ENCODE measurements around the gene ATP6V0D1.

ATP6V0D1 gene

DNA sequence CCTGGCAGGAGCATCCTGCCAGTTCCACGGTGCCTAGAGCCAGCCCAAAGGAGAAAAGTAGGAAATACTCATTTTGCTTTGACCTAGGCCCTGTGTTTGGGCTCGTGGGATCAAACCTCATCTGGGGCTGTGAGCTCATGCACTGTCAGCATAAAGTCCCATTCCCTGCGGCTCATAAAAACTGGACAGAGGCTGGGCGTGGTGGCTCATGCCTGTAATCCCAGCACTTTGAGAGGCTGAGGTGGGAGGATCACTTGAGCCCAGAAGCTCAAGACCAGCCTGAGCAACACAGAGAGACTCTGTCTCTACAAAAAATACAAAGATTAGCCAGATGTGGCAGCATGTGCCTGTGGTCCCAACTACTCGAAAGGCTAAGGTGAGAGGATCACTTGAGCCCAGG is 17.9 kb downstream of the ATP6V0D1 start:
- FAIRE-seq (no peak), DNase-seq (ENCODE audit: low spot score) (no peak)

DNA sequence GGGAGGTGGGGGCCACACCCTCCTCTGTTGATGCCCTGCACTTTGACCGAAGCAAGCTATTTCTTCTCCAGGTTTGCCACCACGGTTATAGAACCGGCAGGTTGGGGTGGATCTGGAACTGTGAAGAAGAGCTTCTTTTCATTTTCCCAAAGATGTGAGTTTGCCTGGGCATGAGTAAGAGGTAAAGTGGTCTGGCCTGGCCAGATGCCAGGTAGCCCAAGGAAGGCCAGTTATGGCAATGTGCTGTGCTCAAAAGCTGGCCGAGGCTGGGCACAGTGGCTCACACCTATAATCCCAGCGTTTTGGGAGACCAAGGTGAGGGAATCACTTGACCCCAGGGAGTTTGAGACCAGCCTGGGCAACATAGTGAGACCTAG is 18.7 kb downstream of the ATP6V0D1 start:
- DNase-seq (ENCODE audit: low spot score): no peak
- no peak for FAIRE-seq

DNA sequence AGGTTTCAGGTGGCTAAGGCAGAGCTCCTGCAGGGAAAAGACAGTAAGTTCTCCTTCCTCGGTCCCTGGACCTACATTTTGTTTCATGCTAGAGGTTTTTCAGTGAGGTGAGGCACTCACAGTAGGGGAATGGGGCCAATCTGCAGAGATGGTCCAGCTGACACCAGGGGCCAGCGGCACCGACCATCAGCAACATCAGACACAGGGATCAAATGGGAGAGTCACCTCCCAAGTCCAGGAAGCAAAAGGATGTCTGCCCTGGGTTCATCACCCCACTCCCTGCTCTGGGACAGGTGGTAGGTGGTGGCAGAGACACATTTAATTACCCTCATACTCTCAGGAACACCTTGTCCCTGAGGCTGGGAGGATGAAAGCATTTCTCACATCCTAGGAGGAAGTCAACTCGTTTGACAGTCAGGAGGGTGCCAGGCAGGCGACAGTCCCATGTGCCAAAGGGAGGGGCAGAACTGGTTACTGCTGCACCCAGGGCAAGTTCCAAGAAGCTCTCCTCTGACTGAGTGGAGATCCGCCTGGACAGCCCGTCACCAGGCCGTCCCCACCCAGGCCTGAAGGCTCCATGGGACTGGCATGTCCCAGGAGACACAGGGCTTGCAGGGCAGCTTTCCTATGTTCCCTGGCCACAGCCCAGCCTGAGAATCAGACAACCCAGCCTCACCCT is 19.2 kb downstream of the ATP6V0D1 start:
- DNase-seq (ENCODE audit: low spot score) (no peak), FAIRE-seq (no peak)

DNA sequence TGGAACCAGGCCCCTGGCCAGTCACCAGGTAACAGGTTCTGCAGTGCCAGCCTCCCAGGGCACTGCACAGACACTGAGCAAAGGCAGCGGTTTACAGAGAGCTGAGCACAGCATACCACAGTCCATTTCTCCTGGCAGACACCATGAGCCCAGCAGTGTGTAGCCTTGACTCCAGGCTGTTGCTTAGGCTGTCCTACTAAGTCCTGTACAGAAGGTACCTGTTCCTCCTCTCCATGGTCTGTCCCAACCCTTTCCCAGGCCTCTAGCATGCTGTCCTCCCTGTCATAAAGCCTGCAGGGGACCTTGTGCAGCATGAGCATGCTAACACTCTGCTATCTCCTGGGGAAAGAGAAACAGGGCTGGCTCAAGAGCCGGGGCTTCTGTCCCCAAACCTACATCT is 20.0 kb downstream of the ATP6V0D1 start:
- DNase-seq (ENCODE audit: low spot score) (no peak), FAIRE-seq (no peak)

DNA sequence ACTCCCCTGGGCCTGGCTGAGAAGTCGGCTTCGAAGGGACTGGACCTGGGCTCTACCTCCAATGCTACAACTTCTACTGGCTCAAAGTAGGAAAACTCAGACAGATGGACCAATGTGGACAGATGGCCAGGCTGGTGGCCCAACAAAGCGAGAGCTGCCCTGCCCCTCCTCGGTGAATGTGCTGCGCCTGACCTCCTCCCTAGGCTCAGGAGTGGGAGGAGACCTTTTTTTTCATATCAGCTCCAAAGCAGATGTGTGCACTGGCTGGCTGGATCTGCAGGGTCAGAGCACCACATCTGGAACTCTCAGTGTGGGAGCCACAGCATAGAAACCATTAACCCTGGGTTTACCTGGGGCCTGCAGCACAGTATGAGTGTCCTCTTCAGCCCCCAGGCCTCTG is 20.8 kb downstream of the ATP6V0D1 start:
- no peak for FAIRE-seq
- no peak for DNase-seq (ENCODE audit: low spot score)

DNA sequence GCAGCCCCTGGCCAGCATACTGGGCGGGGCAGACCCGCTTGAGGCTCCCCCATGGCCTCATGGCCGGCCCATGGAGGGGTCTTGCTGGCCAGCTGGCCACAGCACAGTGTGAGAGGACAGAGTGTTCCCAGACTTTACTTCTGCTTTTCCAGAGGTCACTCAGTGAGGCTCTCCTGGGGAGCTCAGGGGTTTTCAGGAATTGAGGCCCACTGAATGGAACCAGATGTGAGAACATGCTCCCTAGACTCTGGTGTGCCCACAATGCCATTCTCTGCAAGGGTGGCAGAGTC is 21.2 kb downstream of the ATP6V0D1 start:
- FAIRE-seq: no peak

DNA sequence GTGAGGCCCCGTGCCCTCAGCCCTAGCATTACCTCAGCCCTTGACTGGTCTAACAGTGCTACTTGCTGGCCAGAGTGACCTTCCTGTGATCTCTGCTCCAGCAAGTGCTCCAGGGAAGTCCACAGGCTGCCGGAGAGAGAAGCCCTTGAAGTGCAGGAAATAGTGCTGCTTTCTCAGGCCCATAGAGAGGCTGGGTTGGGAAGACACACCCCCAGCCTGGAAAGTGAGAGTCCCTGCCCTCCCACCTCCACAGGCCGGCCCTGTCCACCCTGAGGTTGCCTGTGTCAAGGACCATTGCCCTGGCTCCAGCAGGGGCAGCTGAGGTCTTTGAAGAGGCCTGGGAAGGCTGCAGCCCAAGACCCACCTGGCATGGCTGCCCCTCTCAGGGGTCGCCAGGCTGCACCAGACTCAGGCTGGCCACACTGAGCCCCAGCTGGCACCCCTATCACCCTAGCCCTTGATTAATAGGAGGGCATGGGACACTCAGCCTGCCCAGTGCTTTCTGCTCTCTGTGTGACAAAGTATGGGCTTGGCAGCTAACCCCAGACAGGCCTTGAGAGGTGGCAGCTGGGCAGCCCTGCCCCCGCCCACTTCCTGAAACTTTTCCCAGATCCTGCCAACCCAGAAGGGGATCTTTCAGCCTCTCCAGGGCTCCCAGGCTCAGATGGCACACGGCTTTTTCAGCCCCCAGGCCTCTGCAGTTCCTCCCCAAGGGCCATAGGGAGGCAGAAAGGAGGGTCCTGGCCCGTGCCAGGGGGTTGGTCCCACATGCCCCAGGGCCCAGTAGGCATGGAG is 21.7 kb downstream of the ATP6V0D1 start:
- no peak for FAIRE-seq
- DNase-seq (ENCODE audit: low spot score): no peak

More for the DNA sequence above, 21.2 kb downstream of the ATP6V0D1 start:
- DNase-seq (ENCODE audit: low spot score): no peak

DNA sequence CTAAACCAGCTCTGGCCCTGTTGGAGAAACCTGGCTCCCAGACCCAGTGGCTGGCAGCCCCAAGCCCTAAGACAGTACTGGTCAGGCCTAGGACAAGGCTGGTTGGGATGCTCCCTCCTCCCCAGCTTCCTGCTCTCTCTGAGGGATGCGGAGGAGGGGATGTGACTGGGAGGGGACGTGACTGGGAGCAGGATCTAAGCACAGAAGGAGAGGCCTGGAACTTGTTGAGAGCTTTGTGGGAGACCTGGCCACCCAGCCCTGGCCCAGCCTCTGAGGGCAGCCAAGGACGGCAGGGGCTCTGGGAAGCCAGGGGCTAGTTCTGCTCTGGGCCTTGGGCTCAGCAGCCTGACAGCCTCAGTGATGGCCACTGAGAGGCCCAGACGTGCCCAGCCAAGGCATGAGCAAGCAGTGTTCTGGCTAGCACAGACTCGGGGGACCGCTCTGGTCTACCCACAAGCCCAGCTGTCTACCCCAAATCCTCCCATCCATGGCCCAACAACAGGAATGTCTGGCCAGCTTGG is 22.8 kb downstream of the ATP6V0D1 start:
- no peak for DNase-seq (ENCODE audit: low spot score)
- FAIRE-seq: no peak

DNA sequence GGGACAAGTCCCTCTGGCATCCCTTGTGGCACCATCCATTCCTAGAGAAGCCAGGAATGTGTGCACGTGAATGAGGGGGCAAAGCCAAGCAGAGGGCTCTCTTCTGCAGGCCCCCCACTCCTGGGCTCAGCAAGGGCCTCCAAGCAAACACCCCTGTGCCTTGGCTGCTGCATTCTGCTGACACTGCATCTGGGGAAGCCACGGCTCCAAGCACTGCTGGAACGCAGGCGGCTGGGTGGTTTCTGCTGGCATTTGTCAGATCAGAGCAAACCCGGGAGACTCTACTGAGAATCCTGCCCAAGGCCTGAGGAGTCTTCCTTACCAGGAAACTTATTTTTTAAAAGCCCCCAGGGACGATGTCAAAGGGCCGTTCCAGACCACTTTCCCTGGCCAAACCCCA is 23.3 kb downstream of the ATP6V0D1 start:
- no peak for DNase-seq (ENCODE audit: low spot score)
- FAIRE-seq: no peak

DNA sequence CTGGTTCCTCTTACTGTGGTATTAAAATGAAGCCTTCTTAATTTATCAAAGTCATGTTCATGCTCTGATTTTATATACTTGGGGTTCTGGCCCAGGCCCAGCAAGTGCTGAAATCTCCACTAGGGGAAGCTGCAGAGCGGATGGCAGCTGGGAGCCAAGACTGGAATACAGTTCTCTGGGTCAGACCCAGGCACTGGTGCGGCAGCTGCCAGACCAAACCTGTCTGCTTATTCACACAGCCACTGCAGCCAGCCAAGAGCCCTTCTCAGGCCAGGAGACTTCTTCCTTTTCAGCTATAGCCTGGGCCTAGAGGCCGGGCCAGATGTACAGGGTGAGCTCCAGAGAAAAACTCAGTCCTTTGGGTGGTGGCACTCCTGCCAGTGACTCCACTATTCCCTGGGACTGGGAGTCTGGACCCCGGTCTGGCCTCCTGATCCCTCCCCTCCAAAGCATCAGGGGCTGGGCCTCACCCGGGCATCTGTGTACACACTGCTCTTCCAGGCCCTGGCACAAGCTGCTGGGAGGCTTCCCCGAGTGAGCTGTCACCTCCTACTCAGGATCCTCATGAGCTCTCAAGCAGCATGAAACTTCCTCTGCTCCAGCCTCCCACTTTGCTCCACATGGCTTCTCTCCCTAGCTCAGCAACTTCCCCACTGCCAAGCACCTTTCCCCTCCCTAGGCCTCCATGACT is 24.4 kb downstream of the ATP6V0D1 start:
- DNase-seq (ENCODE audit: low spot score): no peak
- FAIRE-seq: no peak

DNA sequence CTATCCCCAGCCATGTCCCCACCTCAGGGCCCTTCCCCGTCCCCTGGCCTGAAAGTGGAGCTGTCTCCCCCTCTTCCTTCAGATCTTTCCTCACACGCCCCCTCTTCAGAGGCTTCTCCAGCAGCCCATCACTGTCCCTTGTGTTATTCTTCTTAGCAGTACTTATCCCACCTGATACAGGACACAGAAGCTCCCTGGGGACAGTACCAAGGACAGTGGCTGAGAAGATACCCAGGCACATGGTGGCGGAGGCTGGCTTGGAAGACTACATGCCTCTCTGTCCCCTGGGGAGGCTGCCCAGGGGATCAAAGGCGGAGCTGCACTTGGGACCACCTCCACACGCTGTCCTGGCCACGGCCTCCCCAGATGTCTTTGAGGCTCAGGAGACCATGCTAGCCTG is 26.1 kb downstream of the ATP6V0D1 start:
- DNase-seq (ENCODE audit: low spot score) (no peak), FAIRE-seq (no peak)

DNA sequence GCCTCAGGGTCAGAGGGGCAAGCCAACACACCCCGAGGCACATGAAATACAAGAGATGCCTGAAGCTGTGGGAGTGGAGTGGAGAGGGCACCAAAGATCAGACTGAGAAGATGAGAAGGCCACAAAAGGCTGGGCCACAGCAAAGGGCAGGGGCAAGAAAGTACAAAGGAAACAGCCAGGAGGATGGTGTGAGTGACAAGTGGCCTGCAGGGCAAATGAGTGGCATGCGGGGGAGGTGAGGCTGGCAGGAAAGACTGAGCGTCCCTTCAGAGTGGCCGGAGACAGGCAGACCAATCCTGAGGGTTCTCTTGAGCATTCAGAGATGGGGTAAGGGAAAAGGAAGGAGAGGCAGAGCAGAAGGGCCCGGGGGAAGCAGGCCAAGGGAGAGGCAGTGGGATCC is 26.9 kb downstream of the ATP6V0D1 start:
- FAIRE-seq: no peak
- no peak for DNase-seq (ENCODE audit: low spot score)

DNA sequence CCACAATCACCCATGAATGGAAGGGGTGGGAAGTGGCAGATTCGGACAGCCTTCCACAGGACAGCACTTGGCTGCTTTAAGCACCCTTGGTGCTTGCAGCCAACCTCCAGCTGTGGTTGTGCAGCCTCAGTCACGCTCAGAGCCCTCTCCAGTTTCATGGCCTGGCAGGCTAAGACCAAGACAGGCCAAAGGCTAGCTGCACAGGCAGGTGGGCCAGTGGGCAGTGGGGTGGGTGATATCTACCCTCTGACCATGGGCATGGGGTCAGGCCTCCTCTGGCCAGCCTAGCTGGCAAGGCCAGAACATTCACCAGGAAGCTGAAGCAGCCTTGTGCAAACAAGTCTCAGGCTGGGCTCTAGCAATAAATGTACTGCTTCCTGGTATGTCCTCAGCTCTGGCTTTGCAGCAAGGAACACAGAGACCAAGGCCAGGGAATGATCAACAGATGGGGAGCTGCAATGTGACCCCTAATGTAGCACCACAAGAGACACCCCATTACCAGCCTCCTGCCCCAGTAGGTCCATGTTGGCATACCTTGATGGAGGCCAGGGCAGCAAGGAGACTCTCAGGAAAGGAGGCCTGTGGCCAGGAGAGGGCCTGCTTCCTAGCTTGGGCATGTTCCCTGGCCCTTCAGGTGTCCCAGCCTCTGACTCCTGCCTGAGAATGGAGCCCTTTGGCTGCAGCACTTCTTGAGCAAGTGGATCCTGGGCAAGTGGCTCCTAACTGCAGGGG is 29.1 kb downstream of the ATP6V0D1 start:
- FAIRE-seq (no peak), DNase-seq (ENCODE audit: low spot score) (no peak)

DNA sequence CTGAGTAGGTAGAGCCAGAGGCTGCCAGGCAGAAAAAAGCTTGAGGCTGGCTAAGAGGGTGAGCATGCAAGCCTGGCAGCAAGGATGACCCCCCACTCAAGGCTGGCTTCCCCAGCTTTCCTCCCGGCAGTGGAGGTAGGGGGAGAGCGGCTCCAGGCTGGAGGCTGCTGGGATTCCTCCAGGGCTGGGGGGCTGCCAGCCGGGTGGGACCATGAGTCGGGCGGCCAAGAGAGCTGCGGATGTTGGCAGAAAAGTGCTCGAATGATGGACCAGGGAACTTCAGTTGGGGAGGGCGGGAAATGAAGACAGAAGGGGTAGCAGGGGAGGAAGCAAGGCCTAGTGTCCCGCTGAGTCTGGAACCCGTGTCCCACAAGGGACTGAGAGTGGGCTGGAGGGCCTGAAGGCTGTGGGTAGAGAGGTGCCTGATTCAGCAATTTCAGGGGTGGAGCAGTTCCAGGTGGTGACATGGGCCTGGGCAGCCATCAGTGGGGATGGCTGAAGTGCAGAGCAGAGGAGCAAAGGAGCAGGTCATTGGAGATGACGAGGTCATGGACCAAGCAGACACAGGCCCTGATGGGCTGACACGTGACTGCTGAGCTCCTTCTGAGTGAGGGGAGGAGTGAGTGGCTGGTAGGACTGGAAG is 29.8 kb downstream of the ATP6V0D1 start:
- FAIRE-seq (no peak), DNase-seq (ENCODE audit: low spot score) (no peak)

DNA sequence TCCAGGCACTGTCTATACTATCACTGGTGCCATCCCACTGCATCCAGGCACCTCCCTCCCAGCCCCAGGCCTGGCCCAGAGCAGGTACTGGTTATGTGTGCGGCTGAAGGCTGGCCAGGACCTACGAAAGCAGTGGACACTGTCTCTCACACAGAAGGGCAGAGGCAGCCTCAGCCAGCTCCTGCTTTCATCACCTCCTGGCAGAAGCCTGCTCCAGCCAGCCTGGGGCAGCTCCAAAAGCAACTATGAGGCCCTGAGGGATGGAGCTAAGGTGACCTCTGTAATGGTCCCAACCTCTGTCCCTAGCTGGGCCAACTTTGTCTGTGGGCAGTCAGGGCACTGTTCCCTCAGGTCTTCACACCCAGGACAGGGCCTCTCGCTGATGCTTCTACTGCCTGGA is 31.2 kb downstream of the ATP6V0D1 start:
- DNase-seq (ENCODE audit: low spot score): no peak
- FAIRE-seq: no peak

DNA sequence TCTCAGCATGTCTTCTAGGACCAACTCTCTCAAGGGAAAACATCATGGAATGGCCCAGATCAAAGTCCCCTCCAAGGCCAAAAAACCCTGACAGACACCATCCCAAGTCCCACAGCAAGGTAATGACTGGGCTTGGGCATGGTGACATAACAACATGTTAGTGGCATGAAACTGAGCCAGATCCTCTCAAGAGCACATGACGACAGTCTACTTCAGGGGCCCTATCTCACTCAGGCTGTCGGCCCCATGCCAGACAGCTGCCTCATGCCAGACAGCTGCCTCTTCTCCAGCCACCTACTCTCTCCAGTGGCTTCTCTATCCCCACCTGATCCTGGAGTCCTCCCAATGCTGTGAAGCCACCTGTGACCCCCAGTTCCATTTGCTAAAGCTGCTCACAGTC is 31.6 kb downstream of the ATP6V0D1 start:
- DNase-seq (ENCODE audit: low spot score) (no peak), FAIRE-seq (no peak)

DNA sequence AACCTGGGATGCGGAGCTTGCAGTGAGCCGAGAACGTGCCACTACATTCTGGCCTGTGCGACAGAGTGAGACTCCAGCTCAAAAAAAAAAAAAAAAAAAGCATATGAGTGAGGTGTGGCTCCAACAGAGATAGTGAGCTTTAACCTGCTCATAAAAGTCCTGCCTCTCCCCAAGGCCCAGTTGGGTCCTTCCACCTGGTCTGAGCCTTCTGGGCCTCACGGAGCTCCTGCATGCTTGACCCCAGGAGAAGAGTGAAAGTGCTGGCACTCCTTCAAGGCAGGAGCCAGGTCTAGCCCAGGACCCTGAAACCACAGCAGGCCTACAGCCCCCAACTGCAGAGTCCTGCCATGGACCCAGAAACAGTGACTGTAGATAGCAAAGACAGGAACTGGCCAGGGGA is 32.4 kb downstream of the ATP6V0D1 start:
- DNase-seq (ENCODE audit: low spot score) (no peak), FAIRE-seq (no peak)

DNA sequence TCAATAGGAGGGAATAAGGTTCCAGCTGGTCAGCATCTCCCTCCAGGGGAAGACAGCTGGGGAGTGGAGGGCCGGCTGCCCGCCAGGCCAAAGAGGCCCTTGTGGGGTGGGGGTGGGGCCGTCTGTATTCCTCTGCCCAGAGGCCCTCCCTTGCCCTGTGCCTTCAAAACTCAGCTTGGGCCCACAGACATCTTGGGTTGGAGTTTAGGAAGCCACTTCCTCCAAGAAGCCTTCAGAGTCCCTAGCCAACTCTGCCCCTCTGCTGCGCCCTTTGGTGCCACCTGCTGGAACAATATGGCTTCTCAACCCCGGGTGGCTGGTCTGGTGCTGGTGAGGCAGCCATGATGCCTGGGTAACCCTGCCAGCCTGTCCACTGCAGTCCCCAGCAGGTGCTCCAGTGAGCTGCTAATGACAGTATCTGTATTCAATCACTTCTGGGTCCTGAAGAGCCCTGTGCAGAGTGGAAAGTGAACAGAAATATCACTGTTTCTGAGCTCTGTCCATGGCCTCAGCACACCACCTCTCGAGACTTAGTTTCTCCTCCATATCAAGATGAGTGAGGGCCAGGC is 33.4 kb downstream of the ATP6V0D1 start:
- no peak for FAIRE-seq

DNA sequence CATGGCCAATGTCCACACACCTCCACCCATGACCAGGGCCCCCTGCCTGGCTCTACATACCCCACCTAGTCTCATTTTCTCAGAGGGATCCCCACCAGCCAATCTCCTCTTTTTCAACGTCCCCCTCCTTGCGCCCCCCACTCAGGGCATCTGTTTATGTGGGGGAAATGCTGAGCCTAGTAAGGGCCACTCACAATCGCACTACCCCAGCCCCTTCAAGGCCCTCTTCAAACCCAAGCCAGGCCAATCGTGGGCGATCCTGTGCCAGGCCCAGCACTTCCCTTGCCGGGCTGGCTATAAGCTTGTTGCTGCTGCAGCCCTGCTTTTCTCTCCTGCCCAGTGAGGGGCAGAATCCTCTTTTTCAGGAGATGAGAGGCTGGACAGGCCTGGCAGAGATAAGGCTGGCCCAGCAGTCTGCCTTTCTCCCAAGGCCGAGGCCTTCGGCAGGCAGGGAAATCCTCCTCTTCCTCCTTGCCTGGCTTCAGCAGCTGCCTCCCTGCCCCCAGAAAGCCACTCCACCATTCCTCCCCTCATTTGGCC is 33.9 kb downstream of the ATP6V0D1 start:
- DNase-seq (ENCODE audit: low spot score): no peak
- FAIRE-seq: no peak

More for the DNA sequence above, 33.4 kb downstream of the ATP6V0D1 start:
- peak; percentile 13 for DNase-seq (ENCODE audit: low spot score)
